ENCODE results near the gene PIP4K2C.
"Not testable (repeated sequence)": the region's sequence is repeated elsewhere in the genome, so short reads cannot be mapped to it uniquely, and the experiment has no call there.

PIP4K2C gene

DNA sequence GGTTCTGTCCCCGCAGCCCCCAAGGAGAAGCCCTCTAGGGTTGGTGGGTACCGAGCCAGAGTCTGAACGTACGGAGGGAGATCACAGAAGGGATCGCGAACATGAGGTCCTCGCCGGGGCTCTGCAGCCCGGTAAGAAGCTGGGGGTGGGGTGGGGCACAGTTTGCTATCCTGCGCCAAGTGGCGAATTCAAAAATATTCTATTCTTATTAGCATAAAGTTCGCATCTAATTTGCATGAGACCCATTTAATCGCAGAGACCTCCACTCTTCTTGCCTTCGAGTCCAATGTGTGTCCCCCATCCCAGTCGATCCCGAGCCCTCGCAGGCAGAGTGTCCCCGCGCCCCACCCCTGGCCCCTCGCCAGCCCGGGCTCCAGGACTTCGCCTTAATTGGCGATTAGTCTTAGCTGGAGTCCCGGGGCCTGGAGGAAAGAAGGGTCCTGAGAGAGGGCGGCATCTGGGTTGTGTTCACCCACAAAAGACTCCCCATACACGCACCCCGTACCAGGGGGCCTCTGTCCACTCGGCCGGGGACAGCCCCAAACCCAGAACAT, 19.6 kb downstream of the PIP4K2C start:
- FAIRE-seq: no peak

DNA sequence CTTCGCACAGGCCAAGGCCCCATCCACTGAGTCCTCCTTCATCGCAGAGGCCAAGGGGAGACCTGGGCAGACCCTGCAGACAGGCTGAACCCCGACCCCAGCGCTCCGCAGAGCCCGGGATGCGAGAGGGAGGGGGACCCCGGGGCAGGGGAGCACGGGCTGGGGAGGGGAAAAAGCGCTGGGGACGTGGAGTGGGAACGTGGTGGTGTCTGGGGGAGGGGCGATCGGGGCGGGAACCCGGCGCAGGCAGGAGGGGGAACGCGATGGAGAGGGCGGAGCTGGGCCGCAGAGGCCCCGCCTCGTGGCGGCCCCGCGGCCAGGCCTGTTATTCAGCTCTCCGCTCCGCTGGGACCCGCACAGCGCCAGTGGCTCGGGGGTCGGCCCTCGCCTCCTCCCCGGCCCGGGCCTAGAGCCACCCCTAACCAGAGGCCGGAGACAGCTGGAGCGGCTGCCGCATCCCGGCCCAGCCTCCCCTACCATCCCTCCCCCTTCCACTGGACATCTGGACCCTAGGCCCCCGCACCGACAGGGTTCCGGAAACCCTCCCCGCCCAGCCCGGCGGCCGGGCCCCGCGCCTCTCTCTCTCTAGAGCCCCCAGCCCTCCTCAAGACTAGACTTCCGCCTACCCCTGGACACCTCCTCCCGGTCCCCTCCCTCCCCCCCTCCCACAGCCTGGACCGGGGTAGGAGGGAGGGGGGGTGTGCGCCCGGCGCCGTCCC, 20.3 kb downstream of the PIP4K2C start, which contains the start of gene ARHGEF25:
ARHGEF25 (plus strand) TSS at position 328 of the 719 bp plus-strand sequence. CDS start 460 bp downstream, outside the sequence.
- FAIRE-seq: no peak

GRCh38 chr12:57611827-57612710, 21.1 kb downstream of the PIP4K2C start:
- FAIRE-seq: no peak

DNA sequence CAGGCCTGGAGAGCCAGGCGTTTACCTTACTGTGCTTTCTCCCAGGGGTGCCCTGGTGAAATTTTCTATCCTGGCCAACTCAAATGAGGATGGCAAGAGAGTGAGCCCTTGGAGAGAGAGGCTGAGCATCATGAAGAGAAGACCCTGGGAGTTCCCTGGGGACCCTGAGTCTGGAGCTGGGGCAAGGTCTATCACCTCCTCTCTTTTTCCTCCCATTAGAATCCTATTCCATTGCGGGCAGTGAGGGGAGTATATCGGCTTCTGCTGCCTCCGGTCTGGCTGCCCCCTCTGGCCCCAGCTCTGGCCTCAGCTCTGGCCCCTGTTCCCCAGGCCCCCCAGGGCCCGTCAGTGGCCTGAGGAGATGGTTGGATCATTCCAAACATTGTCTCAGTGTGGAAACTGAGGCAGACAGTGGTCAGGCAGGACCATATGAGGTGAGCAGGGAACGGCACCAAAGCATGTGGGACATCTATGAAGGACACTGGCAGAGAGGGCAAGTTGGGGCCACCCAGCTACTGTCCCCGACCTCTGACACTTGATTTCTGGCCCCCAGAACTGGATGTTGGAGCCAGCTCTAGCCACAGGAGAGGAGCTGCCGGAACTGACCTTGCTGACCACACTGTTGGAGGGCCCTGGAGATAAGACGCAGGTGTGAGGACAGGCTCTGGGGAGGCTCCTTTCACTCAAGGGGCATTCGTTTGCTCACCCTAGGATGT, 21.9 kb downstream of the PIP4K2C start:
- no peak for FAIRE-seq

DNA sequence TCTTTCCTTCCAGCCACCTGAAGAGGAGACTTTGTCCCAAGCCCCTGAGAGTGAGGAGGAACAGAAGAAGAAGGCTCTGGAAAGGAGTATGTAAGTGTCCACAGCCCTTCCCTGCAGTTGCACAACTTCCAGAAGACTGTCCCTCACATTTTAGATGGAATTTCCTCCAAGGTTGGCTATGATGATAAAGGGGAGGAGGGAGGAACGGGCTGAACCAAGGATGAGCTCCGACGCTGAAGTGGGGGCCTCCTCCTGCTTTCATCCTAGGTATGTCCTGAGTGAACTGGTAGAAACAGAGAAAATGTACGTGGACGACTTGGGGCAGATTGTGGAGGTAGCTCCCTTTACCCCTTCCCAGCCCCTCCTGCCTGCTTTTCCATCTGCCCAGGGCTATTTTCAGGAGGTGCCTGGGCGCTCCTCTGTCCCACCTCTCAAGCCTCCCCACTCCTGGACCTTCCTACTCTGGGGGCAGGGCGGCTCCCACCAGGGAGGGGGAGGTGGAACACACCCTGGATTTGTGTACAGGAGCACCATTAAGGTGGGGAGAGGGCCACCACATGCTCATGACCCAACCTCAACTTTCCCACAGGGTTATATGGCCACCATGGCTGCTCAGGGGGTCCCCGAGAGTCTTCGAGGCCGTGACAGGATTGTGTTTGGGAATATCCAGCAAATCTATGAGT, 22.6 kb downstream of the PIP4K2C start:
- FAIRE-seq: no peak

GRCh38 chr12:57614178-57614947, 23.4 kb downstream of the PIP4K2C start:
- no peak for FAIRE-seq

GRCh38 chr12:57614948-57615500, 24.0 kb downstream of the PIP4K2C start:
- FAIRE-seq: no peak

GRCh38 chr12:57615637-57616036, 24.6 kb downstream of the PIP4K2C start:
- FAIRE-seq: no peak

GRCh38 chr12:57616383-57617101, 25.6 kb downstream of the PIP4K2C start:
- FAIRE-seq: no peak

DNA sequence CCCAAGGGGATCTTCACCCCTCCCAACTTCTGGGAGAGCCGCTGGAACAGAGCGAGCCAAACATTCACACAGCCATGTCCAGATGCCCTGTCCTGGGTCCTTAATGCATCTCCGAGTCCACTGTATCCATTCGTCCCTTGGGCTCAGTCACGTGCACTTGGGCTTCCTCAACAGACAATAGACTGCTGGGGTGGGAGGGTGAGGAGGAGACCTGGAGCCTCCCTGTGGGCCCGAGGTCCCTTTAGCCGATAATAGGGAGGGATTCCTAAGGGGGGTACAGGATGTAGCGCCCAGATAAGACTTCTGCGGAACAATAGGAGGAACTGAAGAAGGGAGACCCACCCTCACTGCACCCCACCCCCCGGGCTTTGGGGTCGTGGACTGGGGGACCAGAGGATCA, 26.9 kb downstream of the PIP4K2C start:
- no peak for FAIRE-seq

DNA sequence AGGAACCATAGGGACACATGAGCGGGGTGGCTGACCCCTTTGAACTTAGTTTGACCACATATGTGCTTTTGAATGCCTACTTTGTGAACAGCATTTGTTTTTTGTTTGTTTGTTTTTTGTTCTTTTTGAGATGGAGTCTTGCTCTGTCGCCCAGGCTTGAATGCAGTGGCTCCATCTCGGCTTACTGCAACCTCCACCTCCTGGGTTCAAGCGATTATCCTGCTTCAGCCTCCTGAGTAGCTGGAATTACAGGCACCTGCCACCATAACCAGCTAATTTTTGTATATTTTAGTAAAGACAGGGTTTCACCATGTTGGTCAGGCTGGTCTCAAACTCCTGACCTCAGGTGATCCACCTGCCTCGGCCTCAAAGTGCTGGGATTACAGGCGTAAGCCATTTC, 27.4 kb downstream of the PIP4K2C start:
- FAIRE-seq: not testable (repeated sequence)

GRCh38 chr12:57618966-57619433, 28.0 kb downstream of the PIP4K2C start:
- no peak for FAIRE-seq

DNA sequence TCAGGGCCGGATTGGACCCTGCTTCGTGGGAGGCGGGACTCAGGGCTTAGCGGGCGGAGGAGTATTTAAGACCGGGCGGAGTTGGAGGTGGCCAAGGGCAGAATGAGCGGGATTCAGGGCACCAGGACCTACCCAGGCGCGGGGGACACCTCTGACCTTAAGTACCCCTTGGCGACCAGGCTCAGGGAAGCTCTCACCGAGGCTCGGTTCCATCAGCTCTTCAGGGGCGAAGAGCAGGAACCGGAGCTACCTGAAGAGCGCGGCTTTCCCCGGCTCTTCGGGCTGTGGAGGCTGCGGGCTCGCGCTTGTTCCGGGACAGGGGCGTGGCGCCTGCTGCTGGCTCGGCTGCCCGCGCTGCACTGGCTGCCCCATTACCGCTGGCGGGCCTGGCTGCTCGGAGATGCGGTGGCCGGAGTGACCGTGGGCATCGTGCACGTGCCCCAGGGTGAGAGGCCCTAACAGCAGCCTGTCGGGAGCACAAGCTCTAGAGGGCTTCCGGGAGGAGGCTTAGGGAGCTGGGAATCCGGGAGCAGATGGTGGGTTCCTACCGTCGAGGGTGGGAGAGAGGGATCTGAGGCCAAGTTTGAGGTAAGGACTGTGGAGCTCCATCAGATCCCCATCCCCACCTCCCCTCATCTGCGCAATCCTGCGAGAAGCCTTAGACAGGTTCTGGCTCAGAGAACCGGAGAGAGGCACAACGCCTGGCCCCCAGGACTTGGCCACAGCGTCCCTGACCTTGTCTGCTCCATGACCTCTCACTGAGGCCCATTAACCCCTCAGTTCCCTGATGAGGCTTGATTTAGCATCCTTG, 28.6 kb downstream of the PIP4K2C start:
- no peak for FAIRE-seq

GRCh38 chr12:57620245-57620935, 29.4 kb downstream of the PIP4K2C start:
- no peak for FAIRE-seq

GRCh38 chr12:57620936-57621496, 30.0 kb downstream of the PIP4K2C start:
- FAIRE-seq: no peak

DNA sequence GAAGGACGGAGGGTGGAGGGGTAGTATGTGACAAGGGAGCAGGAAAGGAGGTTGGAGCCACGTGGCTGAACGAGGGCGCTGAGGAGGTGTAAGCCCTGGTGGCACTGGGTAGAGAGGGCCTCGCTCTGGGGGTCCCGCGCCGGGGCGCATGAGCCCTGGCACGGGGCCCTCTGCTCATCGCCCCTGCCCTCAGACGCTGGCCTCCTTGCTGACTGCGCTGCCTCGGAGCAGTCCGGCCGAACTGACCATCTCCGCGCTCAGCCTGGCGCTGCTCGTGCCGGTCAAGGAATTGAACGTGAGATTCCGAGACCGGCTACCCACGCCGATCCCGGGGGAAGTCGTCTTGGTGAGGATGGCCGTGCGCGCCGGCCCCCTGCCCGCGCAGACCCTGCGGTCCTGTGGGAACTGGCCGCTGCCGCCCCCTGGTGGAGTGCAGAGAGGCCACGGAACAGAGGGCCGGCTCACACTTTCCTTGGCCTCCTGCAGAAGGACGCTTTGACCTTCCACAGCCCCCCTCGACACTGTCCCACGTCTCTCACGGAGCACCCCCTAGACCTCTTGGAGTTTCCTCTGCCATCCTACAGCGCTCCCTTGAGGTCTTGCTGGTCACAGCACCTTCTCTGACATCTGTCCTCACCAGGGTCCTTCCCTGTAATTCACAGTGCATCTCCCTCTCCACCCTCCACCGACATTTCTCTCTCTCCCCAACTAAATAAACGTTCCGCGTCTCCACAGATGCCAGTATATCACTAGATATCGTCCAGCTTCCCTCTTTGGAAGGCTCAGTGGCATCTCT, 30.7 kb downstream of the PIP4K2C start:
- no peak for FAIRE-seq
